Activated CD4-positive, CD25-positive, alpha-beta regulatory T cell (primary cell): ENCODE results near the gene MANBA.
"Not testable (repeated sequence)": the region's sequence is repeated elsewhere in the genome, so short reads cannot be mapped to it uniquely, and the experiment has no call there.

Source experiments
- DNase-seq, 4 experiments: peaks; one replicate each; lab custom pipeline; 2025; lab: John Stamatoyannopoulos, UW

The MANBA gene

GRCh38 chr4:102620697-102621497 is 139.9 kb downstream of the MANBA start:
- no peak for DNase-seq

GRCh38 chr4:102619776-102620631 is 140.8 kb downstream of the MANBA start:
- not testable (repeated sequence) for DNase-seq

DNA sequence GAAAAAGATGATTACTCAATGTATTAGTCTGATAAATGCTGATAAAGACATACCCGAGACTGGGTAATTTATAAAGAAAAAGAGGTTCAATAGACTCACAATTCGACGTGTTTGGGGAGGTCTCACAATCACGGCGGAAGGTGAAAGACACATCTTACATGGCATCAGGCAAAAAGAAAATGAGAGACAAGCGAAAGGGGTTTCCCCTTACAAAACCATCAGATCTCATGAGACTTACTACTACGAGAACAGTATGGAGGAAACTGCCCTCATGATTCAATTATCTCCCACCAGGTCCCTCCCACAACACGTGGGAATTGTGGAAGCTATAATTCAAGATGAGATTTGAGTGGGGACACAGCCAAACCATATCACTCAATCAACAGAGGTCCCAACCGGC is 141.7 kb downstream of the MANBA start:
- DNase-seq, result not testable (repeated sequence)

DNA sequence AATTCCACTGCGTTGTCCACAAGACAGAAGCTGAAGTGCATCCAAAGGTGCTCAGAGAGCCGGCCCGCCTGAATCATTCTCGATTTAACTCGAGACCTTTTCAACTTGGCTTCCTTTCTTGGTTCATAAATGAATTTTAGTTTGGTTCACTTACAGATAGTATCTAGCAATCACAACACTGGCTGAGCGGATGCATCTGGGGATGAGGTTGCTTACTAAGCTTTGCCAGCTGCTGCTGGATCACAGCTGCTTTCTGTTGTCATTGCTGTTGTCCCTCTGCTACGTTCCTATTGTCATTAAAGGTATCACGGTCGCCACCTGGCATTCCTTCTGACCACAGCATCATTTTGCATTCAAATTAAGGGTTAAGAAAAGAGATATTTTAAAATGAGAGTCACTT is 144.1 kb downstream of the MANBA start:
- DNase-seq, result no peak

- DNase-seq, result no peak
These were observed 146.0 kb downstream of the MANBA start for GRCh38 chr4:102614801-102615200.

DNA sequence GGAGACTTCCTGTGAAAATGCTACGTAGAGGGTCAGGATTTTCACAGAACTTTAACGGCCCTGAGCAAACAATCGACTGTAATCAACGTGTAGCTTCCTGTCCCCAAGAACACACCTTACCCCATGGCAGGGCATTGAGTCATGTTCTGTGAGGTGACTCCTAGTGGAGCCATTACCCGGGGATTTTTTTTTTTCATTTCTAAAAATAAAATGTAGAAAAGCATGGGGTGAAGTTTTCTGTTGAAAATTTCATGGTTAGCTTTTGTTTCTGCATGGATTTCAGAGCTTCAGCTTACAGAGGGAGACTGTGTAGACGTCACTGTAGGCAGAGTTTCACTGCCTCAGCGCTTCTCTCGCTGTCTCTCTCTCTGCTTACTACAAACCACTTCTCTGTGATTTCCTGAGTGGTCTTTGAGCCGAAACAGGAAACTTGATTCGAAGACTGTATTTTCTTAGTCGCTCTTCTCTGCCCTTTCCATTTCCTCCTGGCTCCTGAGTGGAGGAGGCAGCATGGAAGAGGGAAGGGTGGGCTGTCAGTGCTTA is 147.9 kb downstream of the MANBA start:
- DNase-seq, result no peak

DNA sequence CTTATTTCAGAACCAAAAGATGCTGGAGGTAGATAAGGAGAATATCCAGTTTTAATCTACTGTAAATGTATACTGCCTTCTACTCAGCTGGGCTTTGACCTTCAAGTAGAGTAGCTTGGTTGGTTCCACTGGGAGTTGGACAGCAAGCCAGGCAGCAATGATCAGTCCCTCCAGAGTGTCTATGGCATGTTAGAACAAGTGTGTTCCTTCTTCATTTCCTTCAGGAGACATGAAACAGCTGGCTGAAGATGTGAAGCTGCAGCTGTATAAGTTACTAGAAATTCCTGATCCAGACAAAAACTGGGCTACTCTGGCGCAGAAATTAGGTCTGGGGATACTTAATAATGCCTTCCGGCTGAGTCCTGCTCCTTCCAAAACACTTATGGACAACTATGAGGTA is 148.6 kb downstream of the MANBA start:
- DNase-seq, result no peak

- DNase-seq, result no peak
These were observed 150.3 kb downstream of the MANBA start for GRCh38 chr4:102610476-102610875.

DNA sequence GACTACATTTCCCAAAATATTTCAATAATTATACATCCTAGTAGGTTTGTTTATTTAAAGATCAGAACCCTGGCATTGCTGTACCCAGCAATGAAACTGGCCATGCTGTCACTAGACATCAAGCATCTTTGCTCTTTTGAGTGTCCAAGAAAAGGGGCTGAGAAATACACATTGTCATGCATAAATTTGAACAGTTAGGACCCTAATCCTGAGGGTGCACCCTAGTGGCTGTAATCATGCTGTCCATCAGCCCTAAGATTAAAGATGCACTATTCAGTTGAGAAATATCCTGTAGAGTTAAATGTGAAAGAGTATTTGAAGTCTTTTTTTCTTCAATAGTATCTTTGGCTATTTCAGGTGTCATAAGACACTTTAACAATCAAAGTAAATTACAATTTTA is 150.8 kb downstream of the MANBA start:
- no peak for DNase-seq

- no peak for DNase-seq
These were observed 152.6 kb downstream of the MANBA start for GRCh38 chr4:102608190-102608589.

- no peak for DNase-seq
These were observed 153.8 kb downstream of the MANBA start for GRCh38 chr4:102606846-102607450.

GRCh38 chr4:102606261-102606660 is 154.5 kb downstream of the MANBA start:
- DNase-seq, result no peak

DNA sequence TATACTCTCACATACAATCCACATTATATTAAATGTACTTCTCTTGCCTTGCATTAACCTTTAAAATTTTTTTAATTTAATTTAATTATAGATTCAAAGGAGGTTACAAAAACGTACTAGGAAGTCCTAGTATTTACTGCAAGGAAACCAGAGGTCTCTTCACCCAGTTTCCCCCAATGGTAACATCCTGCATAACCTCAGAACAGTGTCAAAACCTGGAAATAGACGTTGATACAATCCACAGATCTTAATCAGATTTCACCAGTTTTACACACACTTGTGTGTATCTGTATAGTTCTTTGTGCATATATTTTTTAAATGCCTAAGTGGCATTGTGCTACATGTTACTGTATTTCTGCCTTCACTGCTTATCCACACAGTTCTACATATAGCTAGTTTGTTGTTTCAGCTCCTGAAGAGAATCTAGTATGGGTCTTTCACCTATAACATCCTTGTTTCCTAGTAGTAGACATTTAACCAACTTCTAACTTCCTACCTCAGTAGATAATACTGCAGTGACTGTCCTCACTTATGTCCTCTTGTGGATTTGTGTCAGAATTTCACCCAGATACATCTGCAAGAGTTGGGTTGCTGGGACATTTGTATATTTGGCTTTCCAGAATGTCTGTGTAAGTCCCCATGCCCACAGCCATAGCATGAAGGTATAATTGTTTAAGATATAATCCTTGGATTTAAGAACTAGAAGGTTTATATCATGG is 156.4 kb downstream of the MANBA start:
- no peak for DNase-seq

GRCh38 chr4:102601586-102602227 is 159.1 kb downstream of the MANBA start:
- DNase-seq, result no peak

DNA sequence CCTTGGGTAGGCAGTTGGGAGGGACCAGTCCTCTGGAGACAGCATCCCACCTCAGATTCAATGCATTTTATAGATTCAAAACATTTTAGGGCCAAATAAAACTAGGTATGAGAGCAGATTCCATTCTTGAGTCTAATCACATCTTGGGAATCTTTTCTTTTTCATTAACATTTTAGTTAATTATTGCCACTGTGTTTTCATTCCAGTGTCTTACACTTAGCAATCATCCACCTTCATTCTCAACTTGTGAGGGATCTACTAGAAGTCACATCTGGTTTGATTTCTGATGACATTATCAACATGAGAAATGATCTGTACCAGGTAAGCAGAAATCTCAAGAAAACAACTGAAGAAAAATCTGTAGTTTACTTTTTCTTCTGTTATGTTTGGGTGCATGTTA is 160.1 kb downstream of the MANBA start:
- no peak for DNase-seq

DNA sequence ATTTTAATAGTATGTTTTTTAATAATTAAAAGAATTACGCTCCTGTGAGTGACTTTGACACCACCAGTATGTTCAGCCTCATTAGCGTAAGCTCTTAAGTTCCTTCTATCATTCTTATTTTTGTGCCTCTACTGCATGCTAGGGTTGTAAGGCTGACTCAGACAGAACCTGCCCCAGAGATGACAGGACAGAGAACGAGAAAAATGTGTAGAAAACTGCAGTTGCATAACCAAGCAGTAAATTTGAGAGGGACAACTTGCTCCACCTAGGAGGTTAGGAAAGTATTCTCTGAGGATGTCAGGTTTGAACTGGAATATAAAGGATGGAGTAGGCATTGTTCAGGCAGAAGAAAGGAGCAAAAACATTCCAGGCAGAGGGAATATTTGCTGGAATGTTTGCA is 160.9 kb downstream of the MANBA start:
- DNase-seq, result no peak

DNA sequence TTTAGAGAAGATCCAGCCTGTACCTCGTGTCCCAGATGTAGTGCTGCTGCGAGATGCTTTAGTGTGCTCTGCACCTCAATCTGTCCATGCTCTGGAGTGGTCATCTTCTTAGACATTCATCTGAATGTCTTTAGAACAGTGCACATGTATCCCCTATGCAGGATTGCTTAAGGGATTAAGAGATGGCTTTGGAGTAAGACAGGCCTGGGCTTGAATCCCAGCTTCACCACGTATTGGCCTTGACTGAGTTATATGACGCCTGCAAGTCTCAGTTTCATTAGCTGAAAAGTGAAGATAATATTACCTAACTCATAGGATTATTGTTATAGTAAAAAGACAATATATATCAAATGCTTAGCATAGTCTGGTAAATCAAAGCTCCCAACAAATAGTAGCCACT is 161.3 kb downstream of the MANBA start:
- no peak for DNase-seq

- DNase-seq, result no peak
These were observed 161.9 kb downstream of the MANBA start for GRCh38 chr4:102598762-102599374.

- no peak for DNase-seq
These were observed 162.5 kb downstream of the MANBA start for GRCh38 chr4:102598086-102598761.

GRCh38 chr4:102596532-102596931 is 164.2 kb downstream of the MANBA start:
- DNase-seq, result no peak
